ENCODE results near the gene HMX1. TPM values are rescaled to one million over a fixed set of nuclear protein-coding genes. Genes with fewer than 3 reads are reported as not detected.

HMX1 gene
- polyA plus RNA-seq, 1 donor from 2014 or later = not detected

DNA sequence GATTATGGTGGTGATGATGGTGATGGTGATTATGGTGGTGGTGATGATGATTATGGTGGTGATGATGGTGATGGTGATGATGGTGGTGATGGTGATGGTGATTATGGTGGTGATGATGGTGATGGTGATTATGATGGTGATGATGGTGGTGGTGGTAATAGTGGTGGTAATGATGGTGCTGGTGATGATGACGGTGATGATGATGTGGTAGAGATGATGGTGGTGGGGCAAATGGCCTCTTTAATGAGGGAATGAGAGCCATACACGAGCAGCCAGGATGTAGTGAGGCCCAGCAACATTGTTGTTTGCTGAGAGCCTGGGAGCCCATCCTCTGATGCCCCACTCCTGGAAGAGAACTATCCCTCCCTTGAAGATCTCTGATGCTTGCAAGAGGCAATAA, 29.0 kb downstream of the HMX1 start:
- Mint-ChIP-seq H3K27me3 (peaks cover 2% of the 10 kb centered on the region), H3K27ac (no peak overlapping the region)

DNA sequence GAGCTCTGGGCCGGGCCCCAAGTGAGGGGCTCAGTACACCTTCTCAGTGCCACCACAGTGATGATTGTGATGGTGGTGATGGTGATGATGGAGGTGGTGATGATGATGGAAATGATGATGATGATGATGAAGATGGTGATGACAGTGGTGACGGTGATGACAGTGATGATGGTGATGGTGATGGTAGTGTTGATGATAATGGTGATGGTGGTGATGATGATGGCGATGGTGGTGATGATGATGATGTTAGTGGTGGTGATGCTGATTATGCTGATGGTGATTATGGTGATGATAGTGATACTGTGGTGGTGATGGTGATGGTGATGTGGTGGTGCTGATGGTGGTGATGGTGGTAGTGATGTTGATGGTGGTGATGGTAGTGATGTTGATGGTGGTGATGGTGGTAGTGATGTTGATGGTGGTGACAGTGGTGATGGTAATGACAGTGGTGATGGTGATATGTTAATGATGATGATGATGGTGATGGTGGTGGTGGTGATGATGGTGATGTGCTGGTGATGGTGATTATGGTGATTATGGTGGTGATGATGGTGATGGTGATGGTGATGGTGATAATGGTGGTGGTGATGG, 29.9 kb downstream of the HMX1 start:
- Mint-ChIP-seq H3K27ac (no peak overlapping the region), H3K4me3 (no peak overlapping the region), H3K9me3 (peaks cover 0 to 5% (median 0%) of the 10 kb centered on the region in 3 donors), H3K27me3 (peaks cover 2% of the 10 kb centered on the region), H3K36me3 (peaks cover 1% of the 10 kb centered on the region), H3K4me1 (peaks cover 0 to 2% (median 0%) of the 10 kb centered on the region in 3 donors)

More for the DNA sequence above, 29.0 kb downstream of the HMX1 start:
- no peak overlapping the region for H3K4me3 Mint-ChIP-seq
- peaks cover 0 to 2% (median 0%) of the 10 kb centered on the region in 3 donors for H3K4me1 Mint-ChIP-seq
- peaks cover 0 to 5% (median 0%) of the 10 kb centered on the region in 3 donors for H3K9me3 Mint-ChIP-seq
- peaks cover 3% of the 10 kb centered on the region for H3K36me3 Mint-ChIP-seq

DNA sequence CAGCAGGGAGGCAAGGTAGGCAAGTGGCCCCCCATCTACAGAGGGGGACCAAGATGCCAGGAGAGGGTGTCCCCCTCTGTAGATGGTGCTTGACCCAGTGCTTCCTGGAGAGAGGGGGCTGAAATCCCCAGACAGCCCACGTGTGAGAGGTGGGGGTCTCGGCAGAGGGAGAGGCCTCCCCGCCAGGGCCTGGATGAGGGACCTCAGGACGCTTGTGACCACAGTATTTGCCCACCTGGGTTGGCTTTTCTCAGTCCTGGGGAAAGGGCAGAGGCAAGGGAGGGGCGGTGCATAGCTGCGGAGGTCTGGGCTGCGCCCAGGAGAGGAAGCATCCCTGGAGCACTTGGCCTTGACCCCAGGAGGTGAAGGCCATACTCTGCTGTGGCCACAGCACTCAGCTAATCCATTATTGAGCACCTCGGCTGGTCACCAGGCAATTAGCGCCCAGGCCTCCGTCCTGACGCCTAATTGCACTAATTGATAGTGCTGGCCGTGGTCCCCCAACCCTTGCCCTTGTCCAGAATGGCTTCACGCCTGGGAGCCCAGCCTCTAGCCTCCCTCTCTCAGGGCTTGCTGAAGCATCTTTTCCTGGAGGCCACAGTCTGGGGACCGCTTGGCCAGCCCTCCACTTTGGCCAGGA, 30.7 kb downstream of the HMX1 start:
- no peaks in the 10 kb centered on the region for H3K36me3 Mint-ChIP-seq
- H3K27ac Mint-ChIP-seq = no peak overlapping the region
- H3K27me3 Mint-ChIP-seq = peaks cover 2% of the 10 kb centered on the region
- H3K4me3 Mint-ChIP-seq = no peak overlapping the region
- peaks cover 0 to 2% (median 0%) of the 10 kb centered on the region in 3 donors for H3K4me1 Mint-ChIP-seq
- peaks cover 0 to 5% (median 0%) of the 10 kb centered on the region in 3 donors for H3K9me3 Mint-ChIP-seq

GRCh38 chr4:8840006-8840793, 31.4 kb downstream of the HMX1 start:
- Mint-ChIP-seq H3K4me3 (no peak overlapping the region), H3K9me3 (peaks cover 0 to 5% (median 0%) of the 10 kb centered on the region in 3 donors), H3K36me3 (no peaks in the 10 kb centered on the region), H3K27me3 (no peaks in the 10 kb centered on the region), H3K27ac (no peak overlapping the region), H3K4me1 (peaks cover 0 to 2% (median 0%) of the 10 kb centered on the region in 3 donors)

- Mint-ChIP-seq H3K4me1 (peaks cover 0 to 2% (median 0%) of the 10 kb centered on the region in 3 donors), H3K36me3 (no peaks in the 10 kb centered on the region), H3K4me3 (no peak overlapping the region), H3K27ac (no peak overlapping the region), H3K9me3 (peaks cover 0 to 2% (median 0%) of the 10 kb centered on the region in 3 donors), H3K27me3 (no peaks in the 10 kb centered on the region)
Measured at GRCh38 chr4:8838961-8839431, 32.6 kb downstream of the HMX1 start.

GRCh38 chr4:8838296-8838960, 33.2 kb downstream of the HMX1 start:
- Mint-ChIP-seq H3K4me1 (peaks cover 0 to 2% (median 0%) of the 10 kb centered on the region in 3 donors), H3K36me3 (no peaks in the 10 kb centered on the region), H3K27me3 (no peaks in the 10 kb centered on the region), H3K4me3 (no peak overlapping the region), H3K9me3 (no peaks in the 10 kb centered on the region), H3K27ac (no peak overlapping the region)

- Mint-ChIP-seq H3K4me1 (no peaks in the 10 kb centered on the region), H3K27me3 (no peaks in the 10 kb centered on the region), H3K9me3 (no peaks in the 10 kb centered on the region), H3K36me3 (no peaks in the 10 kb centered on the region), H3K27ac (no peak overlapping the region), H3K4me3 (no peak overlapping the region)
Measured at GRCh38 chr4:8837181-8837841, 34.3 kb downstream of the HMX1 start.

GRCh38 chr4:8836664-8837171, 34.9 kb downstream of the HMX1 start:
- no peak overlapping the region for H3K27ac Mint-ChIP-seq
- H3K9me3 Mint-ChIP-seq = no peaks in the 10 kb centered on the region
- H3K4me1 Mint-ChIP-seq = no peaks in the 10 kb centered on the region
- no peak overlapping the region for H3K4me3 Mint-ChIP-seq
- no peaks in the 10 kb centered on the region for H3K27me3 Mint-ChIP-seq
- H3K36me3 Mint-ChIP-seq = no peaks in the 10 kb centered on the region

DNA sequence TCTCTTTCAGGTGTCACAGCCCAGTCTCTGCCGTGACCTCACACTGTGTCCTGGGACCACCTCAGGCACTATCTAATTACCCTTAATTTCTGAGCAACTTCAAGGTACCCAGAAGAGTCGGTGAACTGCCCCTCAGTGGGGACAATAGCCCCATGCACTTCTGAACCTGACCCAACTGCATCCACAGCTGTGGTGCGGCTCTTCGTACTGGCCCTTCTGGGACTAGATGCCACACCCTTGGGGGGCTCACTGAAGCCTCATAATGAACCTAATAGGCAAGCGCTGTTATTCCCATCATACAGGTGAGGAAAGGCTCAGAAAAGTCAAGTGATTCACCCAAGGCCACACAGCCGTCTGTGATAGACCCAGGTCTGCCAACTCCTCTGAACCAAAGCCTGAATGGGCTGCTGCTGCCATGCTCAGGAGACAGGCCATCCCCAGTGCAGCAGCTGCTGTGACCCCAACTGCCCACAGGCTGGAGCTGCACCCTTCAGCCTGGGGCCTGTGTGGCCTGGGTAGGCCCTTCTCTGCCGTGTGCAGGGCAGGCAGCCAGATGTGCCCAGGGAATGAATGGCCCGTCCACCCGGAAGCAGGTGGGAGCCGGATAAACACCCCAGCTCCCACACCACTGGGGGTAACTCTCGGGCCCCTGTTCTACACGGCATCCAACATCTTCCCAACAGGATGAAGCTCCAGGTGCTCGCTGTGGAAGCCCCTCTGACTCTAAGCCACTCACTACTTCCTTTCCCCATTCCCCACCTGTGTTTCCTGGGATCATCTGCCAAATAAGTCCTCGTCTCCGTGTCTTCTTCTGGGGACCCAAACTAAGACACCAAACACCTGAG, 35.9 kb downstream of the HMX1 start:
- H3K4me1 Mint-ChIP-seq = no peaks in the 10 kb centered on the region
- H3K4me3 Mint-ChIP-seq = no peak overlapping the region
- H3K9me3 Mint-ChIP-seq = peaks cover 0 to 1% (median 0%) of the 10 kb centered on the region in 3 donors
- no peaks in the 10 kb centered on the region for H3K27me3 Mint-ChIP-seq
- H3K36me3 Mint-ChIP-seq = no peaks in the 10 kb centered on the region
- H3K27ac Mint-ChIP-seq = no peak overlapping the region

DNA sequence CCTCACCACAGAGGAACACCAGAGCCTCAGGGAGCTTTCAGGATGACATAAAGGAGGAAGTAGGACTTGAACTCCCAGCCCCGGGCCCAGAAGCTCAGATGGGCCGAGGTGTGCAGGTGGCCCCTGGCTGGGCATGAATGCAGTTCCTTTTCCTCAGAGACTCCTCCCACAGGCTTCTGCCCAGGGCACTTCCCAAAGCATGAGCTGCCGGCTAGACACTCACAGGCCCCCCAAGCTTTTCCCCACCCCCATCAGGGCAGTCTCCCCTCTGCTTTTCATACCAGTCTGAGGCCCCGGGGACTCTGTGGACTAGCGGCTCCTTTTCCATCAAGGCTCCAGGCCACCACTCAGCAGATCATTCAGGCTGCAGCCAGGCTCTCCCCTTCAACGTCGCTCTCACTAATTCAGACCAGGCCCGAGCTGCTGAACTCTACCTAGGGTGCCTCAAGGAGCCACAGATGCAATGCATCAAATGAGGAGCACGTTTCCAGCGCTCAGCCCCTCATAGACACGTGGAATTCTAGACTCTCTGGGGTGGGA, 36.9 kb downstream of the HMX1 start:
- Mint-ChIP-seq H3K36me3 (peaks cover under 1% of the 10 kb centered on the region), H3K27me3 (no peaks in the 10 kb centered on the region), H3K4me3 (no peak overlapping the region), H3K4me1 (no peaks in the 10 kb centered on the region), H3K9me3 (peaks cover 0 to 1% (median 0%) of the 10 kb centered on the region in 3 donors), H3K27ac (peak overlapping the region in 1 of 3 donors; percentile 63)

DNA sequence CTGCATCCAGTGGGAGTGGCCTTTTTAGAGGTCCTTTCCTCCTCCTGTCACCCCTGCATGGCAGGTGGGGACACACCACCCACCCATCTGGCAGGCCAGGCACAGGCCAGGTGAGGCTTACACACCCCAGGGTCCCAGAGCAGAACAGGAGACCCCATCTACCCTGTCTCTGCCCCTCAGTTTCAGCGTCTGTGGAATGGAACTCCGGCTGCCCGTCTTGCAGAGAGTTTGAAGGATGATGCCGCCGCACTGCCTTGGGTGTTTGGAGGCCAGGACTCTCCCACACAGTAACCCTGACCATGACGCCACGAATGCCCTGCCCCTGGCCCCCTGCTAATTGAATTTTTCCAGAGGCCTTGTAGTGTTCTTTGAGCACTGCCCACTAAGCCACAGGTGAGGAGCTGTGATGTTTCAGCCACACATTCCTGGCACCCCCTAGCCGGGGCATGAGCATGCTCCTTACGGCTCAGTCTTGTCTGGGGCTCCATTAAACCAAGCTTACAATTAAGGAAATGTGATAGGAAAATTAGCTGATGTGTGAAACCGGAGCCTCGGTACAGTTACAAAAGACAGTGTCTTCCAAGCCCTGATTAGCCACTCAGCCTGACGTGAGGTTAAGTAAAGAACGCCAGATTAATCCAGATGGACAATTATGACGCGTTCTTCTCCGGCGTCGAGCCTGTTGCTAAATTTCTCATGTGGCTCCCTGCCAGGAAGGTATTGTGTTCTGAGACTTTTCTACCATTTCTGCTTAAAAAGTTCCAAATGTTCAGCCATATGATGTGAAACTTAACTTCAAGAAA, 39.3 kb downstream of the HMX1 start:
- no peaks in the 10 kb centered on the region for H3K27me3 Mint-ChIP-seq
- H3K4me1 Mint-ChIP-seq = no peaks in the 10 kb centered on the region

DNA sequence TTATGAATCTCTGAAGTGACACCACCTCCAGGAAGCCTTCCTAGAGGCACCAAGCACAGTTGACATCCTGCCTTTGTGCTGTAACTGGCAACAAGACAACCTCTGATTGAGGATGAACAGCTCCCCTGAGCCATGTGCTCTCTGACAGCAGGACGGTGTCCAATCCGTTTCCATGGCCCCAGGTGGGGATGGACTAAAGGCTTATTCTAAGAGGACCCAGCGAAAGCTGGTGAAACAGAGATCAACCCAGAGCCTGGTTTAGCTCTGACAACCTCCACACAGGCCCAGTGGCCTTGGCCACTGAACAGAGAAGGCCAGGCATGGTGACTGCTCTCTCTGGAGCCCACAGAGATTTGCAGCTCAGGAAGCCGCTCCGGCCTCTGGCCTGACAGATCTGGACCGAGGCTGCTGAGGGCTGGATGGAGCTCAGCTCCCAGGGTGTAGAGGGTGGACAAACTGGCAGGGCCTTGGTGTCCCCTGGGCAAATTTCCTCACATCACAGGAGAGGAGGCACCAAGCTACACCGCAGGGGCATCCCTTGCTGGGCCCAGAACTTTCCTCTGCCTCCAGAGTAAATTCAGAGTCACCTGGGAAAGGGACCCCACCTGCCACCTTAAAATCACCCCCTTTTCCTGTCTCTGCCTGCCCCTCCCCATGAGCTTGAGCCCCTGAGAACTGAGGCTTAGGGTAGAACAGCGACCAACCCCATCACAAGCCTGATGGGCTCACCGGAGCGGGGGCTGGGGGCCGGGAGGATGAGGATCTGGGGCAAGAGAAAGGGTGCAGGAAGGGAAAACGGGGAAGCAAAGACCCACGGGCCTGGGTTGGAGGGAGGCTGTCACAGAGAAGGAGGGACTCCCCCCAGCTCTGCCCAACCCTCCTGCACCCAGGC, 40.2 kb downstream of the HMX1 start:
- Mint-ChIP-seq H3K36me3 (peaks cover 3% of the 10 kb centered on the region), H3K4me3 (no peak overlapping the region), H3K27me3 (no peaks in the 10 kb centered on the region), H3K27ac (no peak overlapping the region), H3K9me3 (peaks cover 1 to 14% (median 1%) of the 10 kb centered on the region in 3 donors), H3K4me1 (no peaks in the 10 kb centered on the region)

More for the DNA sequence above, 39.3 kb downstream of the HMX1 start:
- no peak overlapping the region for H3K4me3 Mint-ChIP-seq
- peaks cover 3% of the 10 kb centered on the region for H3K36me3 Mint-ChIP-seq
- peaks cover 1 to 14% (median 1%) of the 10 kb centered on the region in 3 donors for H3K9me3 Mint-ChIP-seq
- no peak overlapping the region for H3K27ac Mint-ChIP-seq

All from IgD-negative memory B cell (primary cell).